Neural progenitor cell (in vitro differentiated cells): Measurements from ENCODE around the gene MACROD2. TPM values are rescaled to one million over a fixed set of nuclear protein-coding genes. Genes with fewer than 3 reads are reported as not detected.

Source experiments
- DNase-seq: peaks from one replicate; pipeline ENCODE4 v3.0.0-alpha.2; 2016; ENCODE audit warnings: low spot score
- H2AFZ ChIP-seq: fragments of 200-600 bp; sonication (generic); replicated peaks from 2 replicates; pipeline ENCODE4 v1.6.1; 2016; ENCODE audit warnings: antibody characterized with exemption
- H3F3A ChIP-seq: fragments of 200-600 bp; sonication (generic); 2 replicates; pipeline ENCODE4 v1.6.1; 2016; ENCODE audit warnings: antibody characterized with exemption, low read depth
- H3K27ac ChIP-seq: fragments of 200-600 bp; sonication (generic); 2 replicates; pipeline ENCODE4 v1.5.1; 2016; ENCODE audit warnings: mild to moderate bottlenecking
- H3K27me3 ChIP-seq: fragments of 200-600 bp; sonication (generic); 2 replicates; pipeline ENCODE4 v1.6.1; 2016; ENCODE audit warnings: mild to moderate bottlenecking, moderate library complexity
- H3K36me3 ChIP-seq: fragments of 200-600 bp; sonication (generic); 2 replicates; pipeline ENCODE4 v1.5.1; 2016
- H3K4me1 ChIP-seq: fragments of 200-600 bp; sonication (generic); 2 replicates; pipeline ENCODE4 v1.6.1; 2016; ENCODE audit warnings: mixed run types
- H3K4me2 ChIP-seq: fragments of 200-600 bp; sonication (generic); 2 replicates; pipeline ENCODE4 v1.6.1; 2016
- H3K4me3 ChIP-seq: fragments of 200-600 bp; sonication (generic); 2 replicates; pipeline ENCODE4 v1.5.1; 2016
- H3K79me2 ChIP-seq: fragments of 200-600 bp; sonication (generic); 2 replicates; pipeline ENCODE4 v1.6.1; 2016; ENCODE audit warnings: low read depth
- H3K9ac ChIP-seq: fragments of 200-600 bp; sonication (generic); 2 replicates; pipeline ENCODE4 v1.6.1; 2016
- H3K9me3 ChIP-seq: fragments of 200-600 bp; sonication (generic); 2 replicates; pipeline ENCODE4 v1.5.1; 2016; ENCODE audit warnings: low read depth
- H4K20me1 ChIP-seq: fragments of 200-600 bp; sonication (generic); 2 replicates; pipeline ENCODE4 v1.6.1; 2016; ENCODE audit warnings: low read depth
- H3K27ac Mint-ChIP-seq: 3 replicates; pipeline ENCODE4 v1.8.0; 2021; ENCODE audit warnings: mixed read lengths
- H3K27me3 Mint-ChIP-seq: 2 replicates; pipeline ENCODE4 v1.8.0; 2022; ENCODE audit warnings: low read depth, mild to moderate bottlenecking, inconsistent platforms, moderate library complexity, mixed read lengths; ENCODE audit not compliant: insufficient read depth
- H3K36me3 Mint-ChIP-seq: 3 replicates; pipeline ENCODE4 v1.8.0; 2021; ENCODE audit warnings: mixed read lengths
- H3K4me1 Mint-ChIP-seq: 3 replicates; pipeline ENCODE4 v1.8.0; 2021; ENCODE audit warnings: mixed read lengths
- H3K4me3 Mint-ChIP-seq: 3 replicates; pipeline ENCODE4 v1.8.0; 2021; ENCODE audit warnings: mild to moderate bottlenecking, moderate library complexity, mixed read lengths
- H3K9me3 Mint-ChIP-seq: 3 replicates; pipeline ENCODE4 v1.8.0; 2020; ENCODE audit warnings: mixed read lengths
- CTCF ChIP-seq: fragments of 200-600 bp; sonication (generic); IDR thresholded peaks from 2 replicates; pipeline ENCODE4 v1.5.1; 2017; ENCODE audit warnings: antibody characterized with exemption, mild to moderate bottlenecking
- EZH2 ChIP-seq: fragments of 200-600 bp; sonication (generic); IDR thresholded peaks from 2 replicates; pipeline ENCODE4 v1.6.1; 2017; ENCODE audit warnings: antibody characterized with exemption, mild to moderate bottlenecking, moderate library complexity
- EZH2phosphoT487 ChIP-seq: fragments of 200-600 bp; sonication (generic); IDR thresholded peaks from 2 replicates; pipeline ENCODE4 v1.6.1; 2017; ENCODE audit warnings: antibody characterized with exemption
- total RNA-seq: library from RNA; depleted of rRNA; stranded (reverse); fragments of >200 nt; gene quantifications from 2 replicates; pipeline ENCODE4 v1.2.3, GENCODE V29; 2015; ENCODE audit warnings: low replicate concordance

Gene MACROD2
- total RNA-seq, 1 donor from 2014 or later: 11.9 TPM

- Histone ChIP-seq H3K4me1 (no peaks in the 10 kb centered on the region), H3K4me2 (no peak overlapping the region), H3K36me3 (no peaks in the 10 kb centered on the region), H3K9me3 (no peaks in the 10 kb centered on the region), H3K79me2 (no peaks in the 10 kb centered on the region), H3K4me3 (no peak overlapping the region), H2AFZ (no peak overlapping the region), H4K20me1 (no peaks in the 10 kb centered on the region), H3K27ac (no peak overlapping the region), H3K9ac (no peak overlapping the region), H3F3A (no peaks in the 10 kb centered on the region), H3K27me3 (no peaks in the 10 kb centered on the region)
- Mint-ChIP-seq H3K4me3 (no peak overlapping the region), H3K27ac (no peak overlapping the region), H3K27me3 (peaks cover 2% of the 10 kb centered on the region), H3K36me3 (peaks cover 5% of the 10 kb centered on the region), H3K9me3 (peaks cover 17% of the 10 kb centered on the region), H3K4me1 (peaks cover 21% of the 10 kb centered on the region)
- no peak for DNase-seq
- TF ChIP-seq CTCF (no peak), EZH2 (no peak), EZH2phosphoT487 (no peak)
Observed at GRCh38 chr20:15928946-15929345, 1933.6 kb downstream of the MACROD2 start.

GRCh38 chr20:15930311-15931305, 1935.3 kb downstream of the MACROD2 start:
- no peaks in the 10 kb centered on the region for H3K36me3 ChIP-seq
- no peaks in the 10 kb centered on the region for H3K4me1 ChIP-seq

GRCh38 chr20:15931897-15932296, 1936.6 kb downstream of the MACROD2 start:
- H3F3A ChIP-seq: peaks cover 6% of the 10 kb centered on the region
- no peaks in the 10 kb centered on the region for H3K79me2 ChIP-seq
- no peak overlapping the region for H2AFZ ChIP-seq
- H3K4me3 ChIP-seq: no peak overlapping the region
- Mint-ChIP-seq H3K27ac (no peak overlapping the region), H3K4me1 (peaks cover 25% of the 10 kb centered on the region), H3K4me3 (no peak overlapping the region), H3K9me3 (peaks cover 26% of the 10 kb centered on the region), H3K27me3 (peaks cover 7% of the 10 kb centered on the region), H3K36me3 (peaks cover 9% of the 10 kb centered on the region)
- H3K36me3 ChIP-seq: no peaks in the 10 kb centered on the region
- no peak for DNase-seq
- H4K20me1 ChIP-seq: no peaks in the 10 kb centered on the region
- no peak overlapping the region for H3K27ac ChIP-seq
- no peak overlapping the region for H3K9ac ChIP-seq
- peaks cover 5% of the 10 kb centered on the region for H3K4me1 ChIP-seq
- H3K9me3 ChIP-seq: no peaks in the 10 kb centered on the region
- TF ChIP-seq CTCF: no peak
- TF ChIP-seq EZH2: no peak
- TF ChIP-seq EZH2phosphoT487: no peak
- no peaks in the 10 kb centered on the region for H3K27me3 ChIP-seq
- no peak overlapping the region for H3K4me2 ChIP-seq

More at GRCh38 chr20:15930311-15931305, 1935.3 kb downstream of the MACROD2 start:
- Histone ChIP-seq H3F3A (no peaks in the 10 kb centered on the region), H3K9ac (no peak overlapping the region), H3K27me3 (no peaks in the 10 kb centered on the region), H4K20me1 (no peaks in the 10 kb centered on the region), H3K9me3 (no peaks in the 10 kb centered on the region), H3K27ac (no peak overlapping the region), H3K79me2 (no peaks in the 10 kb centered on the region), H3K4me3 (no peak overlapping the region), H2AFZ (no peak overlapping the region), H3K4me2 (no peak overlapping the region)
- TF ChIP-seq EZH2phosphoT487 (no peak), EZH2 (no peak), CTCF (peak; percentile 71)
- peaks cover 7% of the 10 kb centered on the region for H3K27me3 Mint-ChIP-seq
- no peak overlapping the region for H3K4me3 Mint-ChIP-seq
- H3K9me3 Mint-ChIP-seq: peaks cover 26% of the 10 kb centered on the region
- peaks cover 9% of the 10 kb centered on the region for H3K36me3 Mint-ChIP-seq
- peaks cover 25% of the 10 kb centered on the region for H3K4me1 Mint-ChIP-seq
- no peak overlapping the region for H3K27ac Mint-ChIP-seq
- peak; percentile 47 for DNase-seq
